ENCODE data around the gene SMIM28. TPM values are rescaled to one million over a fixed set of nuclear protein-coding genes. Genes with fewer than 3 reads are reported as not detected.
"Not testable (repeated sequence)": the region's sequence is repeated elsewhere in the genome, so short reads cannot be mapped to it uniquely, and the experiment has no call there.

SMIM28 gene
- total and polyA plus RNA-seq, 8 donors, result not detected

DNA sequence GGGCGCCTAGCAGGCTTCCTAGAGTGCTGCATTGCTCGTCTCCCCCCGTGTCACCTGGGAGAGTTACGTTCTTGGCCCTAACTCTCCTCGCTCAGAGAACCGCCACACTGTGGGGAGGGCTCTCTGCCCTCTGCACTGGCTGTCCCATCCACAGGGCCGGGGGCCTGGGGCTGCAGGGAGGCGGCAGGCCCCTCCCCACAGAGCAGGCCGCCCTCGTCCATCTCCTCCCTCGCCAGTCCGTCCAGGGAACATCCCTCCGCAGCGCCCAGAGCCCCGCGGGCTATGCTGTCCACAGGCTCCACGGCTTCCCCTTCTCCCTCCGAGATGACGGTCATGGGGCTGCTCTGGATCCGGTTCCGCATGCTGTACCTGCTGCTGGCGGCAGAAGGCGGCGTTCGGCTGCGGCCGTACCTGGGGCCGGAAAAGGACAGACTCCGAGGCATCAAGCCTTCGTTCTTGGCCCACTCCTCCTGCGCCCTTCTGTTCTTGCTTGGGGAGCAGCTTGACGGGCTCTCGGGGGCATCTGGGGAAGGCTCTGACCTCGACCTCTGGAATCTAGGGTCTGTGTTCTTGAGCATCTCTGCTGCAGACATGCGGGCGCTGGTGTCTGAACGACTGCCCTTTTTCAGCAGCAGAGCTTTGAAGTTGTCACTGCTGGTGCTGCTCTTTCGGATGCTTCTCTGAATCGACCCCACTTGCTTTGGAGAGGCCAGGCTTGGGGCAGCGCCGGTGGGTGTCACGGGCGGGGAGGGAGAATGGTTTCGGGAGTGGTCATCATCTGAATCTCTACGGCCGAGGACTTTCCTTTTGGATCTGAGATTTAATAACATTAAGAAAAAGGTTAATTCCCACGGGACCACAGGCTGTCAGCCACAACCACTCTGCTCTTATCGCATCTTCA lies 46.5 kb downstream of the SMIM28 start:
- TF ChIP-seq CTCF (IDR thresholded peaks at IDR 0.05) (no peak), POLR2AphosphoS5 (IDR thresholded peaks at IDR 0.05) (no peak), POLR2A (IDR thresholded peaks at IDR 0.05) (no peak), EP300 (IDR thresholded peaks at IDR 0.05) (no peak)
- 90 to 96% (median 94%) methylated on average over 38 to 48 of the region's 48 CpGs for WGBS, 5 donors
- no peaks in the 10 kb centered on the region for H3K9me3 ChIP-seq
- H3K36me3 ChIP-seq, result peaks cover 0 to 14% (median 12%) of the 10 kb centered on the region in 4 donors
- peaks cover 0 to 33% (median 9%) of the 10 kb centered on the region in 4 donors for H3K4me1 ChIP-seq
- no peak overlapping the region for H3K27ac ChIP-seq
- H3K4me3 ChIP-seq, result no peak overlapping the region
- intact Hi-C loops (cut with DNase I; ENCODE audit: low total_unique reads), result loop anchor here (10.0 kb wide), 1 partner anchor 341 kb away; no protein-coding TSS in a partner anchor
- H3K27me3 ChIP-seq, result no peaks in the 10 kb centered on the region
- DNase-seq, result no peak

GRCh38 chr6:138425256-138425655 lies 47.6 kb downstream of the SMIM28 start:
- H3K27me3 ChIP-seq, H3K4me3 ChIP-seq, DNase-seq, H3K9me3 ChIP-seq: not testable (repeated sequence)
- 82 to 89% (median 84%) methylated on average over 7 of the region's 7 CpGs for WGBS, 5 donors
- intact Hi-C loops (cut with DNase I; ENCODE audit: low total_unique reads), result loop anchor here (10.0 kb wide), 1 partner anchor 340 kb away; no protein-coding TSS in a partner anchor
- H3K27ac ChIP-seq, result peak overlapping the region in 1 of 5 donors; percentile 48
- H3K36me3 ChIP-seq, result peaks cover 0 to 16% (median 9%) of the 10 kb centered on the region in 4 donors
- peaks cover 0 to 42% (median 14%) of the 10 kb centered on the region in 4 donors for H3K4me1 ChIP-seq

GRCh38 chr6:138426500-138427123 lies 48.9 kb downstream of the SMIM28 start:
- peak overlapping the region in 3 of 5 donors; percentile 38 to 75 (median 48) for H3K27ac ChIP-seq
- no peaks in the 10 kb centered on the region for H3K9me3 ChIP-seq
- WGBS, 5 donors, result 58 to 69% (median 66%) methylated on average over 5 of the region's 5 CpGs
- peak in 1 of 2 donors; percentile 50 for DNase-seq
- peaks cover 0 to 42% (median 14%) of the 10 kb centered on the region in 4 donors for H3K4me1 ChIP-seq
- no peak overlapping the region for H3K4me3 ChIP-seq
- no peaks in the 10 kb centered on the region for H3K27me3 ChIP-seq
- peaks cover 0 to 18% (median 9%) of the 10 kb centered on the region in 4 donors for H3K36me3 ChIP-seq
- peak in 1 of 7 experiments; percentile 30 for TF ChIP-seq CTCF (IDR thresholded peaks at IDR 0.05)
- TF ChIP-seq POLR2A (IDR thresholded peaks at IDR 0.05), result no peak
- intact Hi-C loops (cut with DNase I; ENCODE audit: low total_unique reads), result loop anchor here (10.0 kb wide), 1 partner anchor 338 kb away; no protein-coding TSS in a partner anchor

DNA sequence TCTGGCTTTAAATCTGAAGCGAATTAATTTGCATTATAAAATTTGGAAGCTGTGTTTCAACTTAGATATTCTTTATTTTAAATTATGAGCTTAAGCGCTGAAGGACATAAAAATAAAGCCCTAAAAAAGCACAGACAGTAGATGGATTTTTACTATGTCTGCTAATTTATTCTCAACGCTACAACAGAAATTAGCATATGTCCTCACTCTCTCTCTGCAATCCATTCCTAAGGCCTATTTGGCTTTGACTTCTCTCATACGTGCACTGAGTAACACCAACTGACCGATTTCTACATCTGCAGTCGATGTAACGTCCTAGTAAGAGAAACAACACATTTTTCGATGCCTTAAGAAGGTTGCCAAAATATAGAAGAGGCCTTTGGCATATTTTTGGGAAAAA lies 50.0 kb downstream of the SMIM28 start:
- no peaks in the 10 kb centered on the region for H3K27me3 ChIP-seq
- no peaks in the 10 kb centered on the region for H3K9me3 ChIP-seq
- no peak overlapping the region for H3K27ac ChIP-seq
- TF ChIP-seq POLR2A (IDR thresholded peaks at IDR 0.05), result no peak
- TF ChIP-seq POLR2AphosphoS5 (IDR thresholded peaks at IDR 0.05), result no peak
- TF ChIP-seq EP300 (IDR thresholded peaks at IDR 0.05), result no peak
- TF ChIP-seq CTCF (IDR thresholded peaks at IDR 0.05), result no peak
- H3K36me3 ChIP-seq, result peaks cover 0 to 28% (median 20%) of the 10 kb centered on the region in 4 donors
- intact Hi-C loops (cut with DNase I; ENCODE audit: low total_unique reads), result loop anchor here (10.0 kb wide), 1 partner anchor 337 kb away; no protein-coding TSS in a partner anchor
- no peak overlapping the region for H3K4me3 ChIP-seq
- 80 to 90% (median 88%) methylated on average over 8 of the region's 8 CpGs for WGBS, 5 donors
- H3K4me1 ChIP-seq, result peaks cover 0 to 35% (median 11%) of the 10 kb centered on the region in 4 donors
- no peak for DNase-seq

Data from stomach (tissue), 9 donors.